Measurements from ENCODE around the gene ATP9A. TPM values are rescaled to one million over a fixed set of nuclear protein-coding genes. Genes with fewer than 3 reads are reported as not detected.

The ATP9A gene
- total RNA-seq, 2 donors from 2014 or later = 16.8 to 24.6 TPM

DNA sequence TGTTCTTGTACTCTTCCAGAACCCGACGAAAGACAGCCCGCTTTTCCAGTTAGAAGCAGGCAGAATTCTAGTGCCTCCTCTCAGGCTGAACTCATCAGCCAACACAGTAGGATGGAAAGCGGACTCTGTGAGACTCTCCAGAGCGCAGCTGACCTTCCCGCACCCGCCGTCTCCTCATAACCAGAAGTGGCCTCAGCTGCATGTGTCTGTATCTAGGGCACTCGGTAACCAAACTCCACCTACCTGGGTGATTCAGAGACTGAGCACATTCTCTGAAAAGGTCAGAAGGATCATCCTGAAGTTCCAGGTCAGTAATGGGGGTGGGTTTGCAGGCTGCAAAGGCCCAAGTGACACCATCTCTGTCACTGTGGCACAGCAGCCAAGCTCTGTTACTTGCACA is 158.9 kb downstream of the ATP9A start:
- Histone ChIP-seq H3K4me3 (no peak overlapping the region), H3K27me3 (no peaks in the 10 kb centered on the region), H3K27ac (no peak overlapping the region), H3K36me3 (replicated peaks in 1 of 2; ENCODE audit: insufficient read depth in 1 of 2, low read depth in 2 of 2) (peaks cover 0 to 22% of the 10 kb centered on the region in 2 donors), H3K4me1 (no peaks in the 10 kb centered on the region), H3K9me3 (no peaks in the 10 kb centered on the region)
- intact Hi-C loops (cut with DNase I) = no loop called here
- TF ChIP-seq CTCF (IDR thresholded peaks at IDR 0.05) = no peak
- TF ChIP-seq POLR2A (IDR thresholded peaks at IDR 0.05) = no peak
- ATAC-seq (no peak), DNase-seq (no peak)
- 95 to 96% methylated on average over 9 of the region's 9 CpGs for WGBS, 2 donors

GRCh38 chr20:51608061-51608460 is 160.1 kb downstream of the ATP9A start:
- intact Hi-C loops (cut with DNase I) = no loop called here
- no peaks in the 10 kb centered on the region for H3K4me1 ChIP-seq
- DNase-seq (no peak), ATAC-seq (no peak)
- H3K27me3 ChIP-seq = no peaks in the 10 kb centered on the region
- no peak overlapping the region for H3K4me3 ChIP-seq
- H3K9me3 ChIP-seq = no peaks in the 10 kb centered on the region
- no peak overlapping the region for H3K27ac ChIP-seq
- 75 to 83% methylated on average over 5 of the region's 5 CpGs for WGBS, 2 donors
- peaks cover 0 to 17% of the 10 kb centered on the region in 2 donors for H3K36me3 ChIP-seq (replicated peaks in 1 of 2; ENCODE audit: insufficient read depth in 1 of 2, low read depth in 2 of 2)
- TF ChIP-seq POLR2A (IDR thresholded peaks at IDR 0.05) = no peak
- TF ChIP-seq CTCF (IDR thresholded peaks at IDR 0.05) = no peak

GRCh38 chr20:51607170-51607569 is 161.0 kb downstream of the ATP9A start:
- H3K36me3 ChIP-seq (replicated peaks in 1 of 2; ENCODE audit: insufficient read depth in 1 of 2, low read depth in 2 of 2) = peaks cover 0 to 16% of the 10 kb centered on the region in 2 donors
- WGBS, 2 donors = 83 to 88% methylated on average over 2 of the region's 2 CpGs
- intact Hi-C loops (cut with DNase I) = no loop called here

GRCh38 chr20:51604851-51605250 is 163.3 kb downstream of the ATP9A start:
- Histone ChIP-seq H3K27ac (no peak overlapping the region), H3K9me3 (no peaks in the 10 kb centered on the region), H3K4me3 (no peak overlapping the region), H3K4me1 (no peaks in the 10 kb centered on the region), H3K27me3 (no peaks in the 10 kb centered on the region), H3K36me3 (replicated peaks in 1 of 2; ENCODE audit: insufficient read depth in 1 of 2, low read depth in 2 of 2) (peaks cover 0 to 20% of the 10 kb centered on the region in 2 donors)
- 87 to 93% methylated on average over 14 of the region's 14 CpGs for WGBS, 2 donors
- no peak for DNase-seq
- intact Hi-C loops (cut with DNase I) = no loop called here
- TF ChIP-seq CTCF (IDR thresholded peaks at IDR 0.05) (no peak), POLR2A (IDR thresholded peaks at IDR 0.05) (no peak)
- ATAC-seq = no peak

More at GRCh38 chr20:51607170-51607569, 161.0 kb downstream of the ATP9A start:
- Histone ChIP-seq H3K9me3 (no peaks in the 10 kb centered on the region), H3K27me3 (no peaks in the 10 kb centered on the region), H3K4me1 (no peaks in the 10 kb centered on the region), H3K27ac (no peak overlapping the region), H3K4me3 (no peak overlapping the region)
- TF ChIP-seq CTCF (IDR thresholded peaks at IDR 0.05) (no peak), POLR2A (IDR thresholded peaks at IDR 0.05) (no peak)
- DNase-seq (no peak), ATAC-seq (no peak)

- TF ChIP-seq CTCF (IDR thresholded peaks at IDR 0.05) (no peak), POLR2A (IDR thresholded peaks at IDR 0.05) (no peak)
- ATAC-seq (no peak), DNase-seq (no peak)
- no peaks in the 10 kb centered on the region for H3K4me1 ChIP-seq
- peaks cover 0 to 22% of the 10 kb centered on the region in 2 donors for H3K36me3 ChIP-seq (replicated peaks in 1 of 2; ENCODE audit: insufficient read depth in 1 of 2, low read depth in 2 of 2)
- intact Hi-C loops (cut with DNase I) = no loop called here
- no peak overlapping the region for H3K4me3 ChIP-seq
- 89 to 90% methylated on average over 5 of the region's 5 CpGs for WGBS, 2 donors
- H3K27me3 ChIP-seq = no peaks in the 10 kb centered on the region
- H3K27ac ChIP-seq = no peak overlapping the region
- H3K9me3 ChIP-seq = no peaks in the 10 kb centered on the region
Observed at GRCh38 chr20:51602131-51602530, 166.1 kb downstream of the ATP9A start.

Measured in body of pancreas (tissue), 4 donors.